Activated CD4-positive, CD25-positive, alpha-beta regulatory T cell treated with anti-CD3 and anti-CD28 coated beads, Interleukin-2, amount 50 U/mL, for 72 hours (primary cell): ENCODE results near the gene HERC3.

Experiments used
- DNase-seq: peaks from one replicate; pipeline ENCODE4 v3.0.0; 2021

Gene HERC3

DNA sequence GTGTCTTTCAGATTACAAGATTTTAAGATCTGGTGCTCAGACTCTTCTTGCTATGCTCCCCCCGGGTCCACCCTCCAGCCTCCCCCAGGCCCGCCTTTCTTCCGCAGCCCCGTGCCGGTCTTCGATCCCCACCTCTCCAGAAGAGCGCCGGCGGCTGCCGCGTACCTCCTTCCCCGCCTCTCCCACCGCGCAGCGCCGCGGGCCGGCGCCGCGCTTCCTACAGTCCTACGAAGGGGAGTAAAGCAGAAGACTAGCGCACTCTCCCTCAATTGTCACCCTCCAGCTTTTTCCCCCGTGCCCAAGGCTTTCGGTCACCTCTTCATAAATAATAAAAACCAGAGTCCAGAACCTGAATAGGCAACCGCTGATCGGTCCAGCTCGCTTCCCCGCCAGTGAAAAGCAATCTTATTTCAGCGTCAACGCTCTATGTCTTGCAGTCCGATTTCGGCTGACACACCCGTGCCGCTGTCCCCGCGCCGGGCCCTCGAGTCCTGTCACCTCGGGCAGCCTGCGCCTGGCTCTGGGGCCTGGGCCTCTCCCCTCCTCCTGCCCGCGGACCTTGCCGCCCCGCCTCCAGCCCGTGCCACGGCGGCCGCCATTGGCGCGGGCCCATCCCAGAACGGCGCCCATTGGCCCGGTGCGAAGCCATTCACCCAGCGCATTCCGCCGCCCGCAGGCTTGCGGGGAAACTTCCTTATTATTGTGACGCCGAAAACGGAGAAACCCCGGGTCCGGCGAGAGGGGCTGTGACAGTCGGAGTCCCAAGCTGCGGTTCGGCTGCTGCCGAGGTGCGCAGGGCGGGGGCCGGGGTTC, at the start of gene HERC3:
Gene HERC3 (plus strand): TSS at position 694 of the 813 bp plus-strand sequence. CDS start 13,344 bp downstream, outside the sequence.
- DNase-seq, result peak; percentile 92

- no peak for DNase-seq
Observed at GRCh38 chr4:88549815-88550214, 42.5 kb upstream of the HERC3 start.

DNA sequence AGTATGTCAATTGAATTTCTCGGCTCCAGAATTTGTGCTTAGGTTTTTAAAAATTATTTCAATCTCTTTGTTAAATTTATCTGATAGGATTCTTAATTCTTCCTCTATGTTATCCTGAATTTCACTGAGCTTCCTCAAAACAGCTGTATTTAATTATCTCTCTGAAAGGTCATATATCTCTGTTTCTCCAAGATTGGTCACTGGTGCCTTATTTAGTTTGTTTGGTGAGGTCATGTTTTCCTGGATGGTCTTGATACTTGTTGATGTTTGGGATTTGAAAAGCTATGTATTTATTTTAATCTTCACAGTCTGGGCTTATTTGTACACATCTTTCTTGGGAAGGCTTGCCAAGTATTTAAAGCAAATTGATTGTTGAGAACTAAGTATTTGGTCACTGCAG, 24.7 kb upstream of the HERC3 start:
- no peak for DNase-seq

- no peak for DNase-seq
Observed at GRCh38 chr4:88570001-88570400, 22.3 kb upstream of the HERC3 start.

DNA sequence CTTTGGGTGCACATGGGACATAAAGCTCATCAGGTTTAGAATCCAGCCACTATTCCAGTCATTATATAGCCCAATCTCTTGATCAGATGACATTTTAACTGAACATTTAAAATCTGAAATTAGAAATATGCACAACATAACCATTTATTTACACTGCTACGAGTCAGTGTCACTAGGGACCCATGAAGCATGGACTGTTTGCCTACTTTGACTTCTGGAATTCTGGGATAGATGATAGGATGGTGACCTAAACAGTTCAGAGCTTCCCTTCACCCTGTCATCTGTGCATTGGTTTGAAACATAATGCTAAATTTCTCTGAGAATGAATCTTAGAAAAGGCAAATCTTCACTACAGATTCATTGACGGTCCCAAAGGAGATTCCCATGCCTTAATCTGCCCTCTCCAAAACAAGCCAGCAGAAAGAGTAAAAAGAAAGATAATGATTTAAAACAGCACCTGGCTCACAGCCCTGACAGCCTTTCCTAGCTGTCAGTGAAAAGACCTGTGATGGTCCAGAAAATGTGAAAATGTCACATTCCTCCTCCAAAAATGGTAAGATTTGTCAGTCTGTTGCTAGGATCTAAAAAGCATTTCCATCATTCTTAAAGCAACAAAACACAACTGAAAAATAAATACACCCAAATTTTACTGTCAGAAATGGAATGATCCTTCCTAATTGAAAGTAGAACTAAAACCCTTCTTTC, 18.9 kb upstream of the HERC3 start:
- no peak for DNase-seq

GRCh38 chr4:88573995-88574394, 18.3 kb upstream of the HERC3 start:
- no peak for DNase-seq

- DNase-seq, result no peak
Observed at GRCh38 chr4:88575186-88575585, 17.1 kb upstream of the HERC3 start.

DNA sequence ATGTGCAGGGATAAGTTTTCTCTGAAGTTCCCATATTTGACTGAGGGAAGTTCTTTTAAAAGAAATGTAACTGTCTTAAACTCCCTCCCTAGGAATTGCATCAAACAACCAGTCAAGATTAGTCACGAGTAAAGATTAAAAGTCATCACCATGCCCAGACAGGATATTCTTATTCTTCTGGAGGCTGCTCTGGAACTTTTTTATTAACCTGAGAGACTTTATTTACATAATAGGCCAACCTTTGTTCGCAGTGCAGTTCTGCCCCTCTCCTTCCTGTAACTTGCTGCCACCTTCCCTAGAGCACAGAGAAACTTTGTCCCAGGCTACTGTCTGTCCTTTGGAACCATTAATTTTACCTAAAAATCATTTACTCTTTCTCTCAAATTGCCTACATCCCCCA, 9.8 kb upstream of the HERC3 start:
- DNase-seq, result no peak

GRCh38 chr4:88583631-88584470, 8.4 kb upstream of the HERC3 start:
- no peak for DNase-seq

DNA sequence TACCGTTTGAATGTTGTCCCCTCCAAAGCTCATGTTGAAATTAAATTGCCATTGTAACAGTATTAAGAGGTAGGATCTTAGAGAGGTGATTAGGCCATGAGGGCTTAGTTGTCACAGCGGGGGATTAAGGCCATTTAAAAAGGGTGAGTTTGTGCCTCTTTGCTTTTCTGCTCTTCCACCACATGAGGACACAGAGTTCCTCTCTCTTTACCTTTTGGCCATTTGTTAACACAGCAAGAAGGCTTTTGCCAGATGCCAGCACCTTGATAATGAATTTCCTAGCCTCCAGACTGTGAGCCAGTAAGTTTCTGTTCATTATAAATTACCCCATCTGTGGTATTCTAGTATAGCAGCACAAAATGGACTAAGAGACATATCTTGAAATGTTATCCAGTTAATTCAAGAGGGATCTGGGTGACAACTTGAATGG, 7.8 kb upstream of the HERC3 start:
- DNase-seq, result no peak

GRCh38 chr4:88585917-88586316, 6.4 kb upstream of the HERC3 start:
- no peak for DNase-seq

- no peak for DNase-seq
Observed at GRCh38 chr4:88587306-88587705, 5.0 kb upstream of the HERC3 start.

DNA sequence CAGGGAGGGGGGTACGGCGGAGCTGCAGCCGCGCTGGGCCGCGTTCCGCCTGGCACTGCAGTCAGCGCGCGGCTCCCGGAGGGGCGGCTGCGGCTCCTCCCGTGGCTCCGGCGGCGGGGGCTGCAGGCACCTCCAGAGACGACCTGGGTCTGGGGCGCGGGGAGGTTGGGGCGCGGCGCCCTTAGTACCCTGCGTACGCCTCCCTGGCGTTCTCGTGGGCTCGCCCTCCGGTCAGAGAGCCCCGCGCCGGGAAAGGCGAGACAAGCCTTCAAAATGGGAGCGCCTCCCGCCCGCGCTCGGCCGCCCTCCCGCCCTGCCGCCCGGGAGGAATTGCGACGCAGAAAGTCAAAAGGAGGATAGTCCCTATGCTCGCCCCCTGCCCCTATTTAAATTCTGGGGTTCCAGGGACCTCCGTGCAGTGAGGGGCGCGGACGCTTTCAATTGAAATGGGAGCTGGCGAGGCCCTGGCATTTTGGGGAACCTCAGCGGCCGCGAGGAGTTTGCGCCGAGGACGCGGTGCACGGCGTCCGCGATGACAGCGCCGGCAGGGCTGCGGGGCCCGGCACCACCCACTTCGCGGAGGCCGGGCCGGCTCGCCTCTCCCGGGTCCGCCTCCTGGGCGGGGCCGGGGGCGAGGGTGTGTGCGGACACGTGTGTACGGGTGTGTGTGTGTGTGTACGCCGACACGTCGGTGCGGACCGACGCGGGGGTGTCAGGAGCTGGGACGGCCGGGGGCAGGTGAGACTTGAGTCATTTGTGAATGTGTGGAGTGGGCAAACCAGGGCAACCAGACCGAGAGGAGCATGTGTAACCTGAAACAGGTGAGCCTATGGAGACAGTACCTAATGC, 544 bp downstream of the HERC3 start:
- DNase-seq, result peak; percentile 87

- DNase-seq, result no peak
Observed at GRCh38 chr4:88597970-88598660, 5.8 kb downstream of the HERC3 start.

- DNase-seq, result no peak
Observed at GRCh38 chr4:88599298-88599697, 7.0 kb downstream of the HERC3 start.

GRCh38 chr4:88599714-88600113, 7.4 kb downstream of the HERC3 start:
- no peak for DNase-seq

DNA sequence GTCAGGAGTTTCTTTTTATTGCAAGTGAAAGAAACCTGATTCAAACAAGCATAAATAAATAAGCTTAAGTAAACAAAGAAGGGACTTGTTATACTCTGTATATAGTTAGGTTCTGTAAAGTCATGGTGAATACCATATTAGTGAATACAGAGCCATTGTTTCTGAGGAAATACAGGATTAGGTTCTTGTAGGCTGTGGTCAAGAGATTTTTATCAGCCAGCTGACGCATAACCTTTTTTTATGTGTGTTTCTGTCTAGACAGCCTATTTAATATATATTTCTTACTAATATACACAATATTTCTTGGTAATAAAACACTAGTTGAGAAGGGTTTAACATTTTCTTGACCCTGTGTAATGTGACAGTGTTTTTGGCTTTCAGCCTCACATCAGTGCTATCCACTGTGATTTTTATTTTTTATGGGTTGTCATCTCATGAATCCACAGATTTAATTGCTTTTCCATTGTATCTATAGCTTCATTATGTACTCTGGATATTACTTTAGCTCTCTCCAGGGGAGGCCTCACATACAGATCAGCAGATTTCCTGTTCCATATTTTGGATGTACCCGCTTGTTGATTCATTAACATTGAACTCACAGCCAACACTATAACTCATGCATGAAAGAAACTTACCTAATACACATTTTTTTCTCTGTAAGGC, 8.0 kb downstream of the HERC3 start:
- DNase-seq, result no peak

DNA sequence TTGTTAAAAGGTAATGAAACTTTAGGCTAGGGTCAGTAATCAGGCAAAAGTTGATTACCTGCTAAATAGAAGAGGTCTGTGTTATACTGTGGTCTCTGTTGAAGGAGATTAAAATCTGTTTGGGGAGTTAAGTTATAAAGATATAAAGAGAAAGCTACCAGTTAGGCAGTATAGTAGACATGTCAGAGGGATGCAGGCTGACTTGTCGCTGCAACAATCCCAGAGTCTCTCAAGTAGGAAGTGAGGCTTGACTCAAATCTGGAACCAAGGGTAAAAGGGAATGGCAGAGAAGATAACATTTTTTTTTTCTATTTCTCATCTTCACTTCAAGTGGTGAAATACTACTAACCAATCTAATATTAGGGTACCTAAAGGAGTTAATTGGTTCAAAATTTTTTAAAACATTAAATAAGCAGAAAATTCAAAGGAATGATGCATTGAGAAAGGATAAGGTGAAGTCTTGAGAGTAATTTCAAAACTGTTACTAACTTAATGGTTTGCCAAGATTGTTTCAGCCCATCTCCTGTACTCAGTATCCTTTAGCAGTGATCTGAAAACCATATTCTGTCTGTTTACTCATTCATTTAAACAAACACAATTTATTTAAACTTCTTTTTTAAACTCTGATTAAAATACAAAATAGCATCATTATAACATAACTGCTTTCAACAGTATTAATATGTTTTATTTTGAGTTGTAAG, 12.8 kb downstream of the HERC3 start:
- DNase-seq, result no peak

- no peak for DNase-seq
Observed at GRCh38 chr4:88605736-88606135, 13.5 kb downstream of the HERC3 start.

DNA sequence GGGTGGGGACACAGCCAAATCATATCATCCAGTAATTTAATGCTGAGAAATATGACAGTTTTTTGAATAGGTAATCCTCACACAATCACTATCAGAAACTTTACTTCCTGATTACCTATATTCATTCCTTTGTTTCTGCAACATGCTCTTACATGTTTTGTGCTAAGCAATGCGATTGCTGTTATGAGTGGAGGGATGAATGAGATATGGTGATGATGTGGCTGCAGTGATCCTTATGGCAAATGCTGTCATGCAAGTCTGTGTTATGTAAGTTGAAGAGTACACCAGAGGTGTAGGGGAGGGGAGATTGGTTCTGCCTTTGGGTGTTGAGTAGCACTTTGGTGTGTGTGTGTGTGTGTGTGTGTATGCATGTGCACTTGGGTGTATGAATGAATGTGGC, 14.6 kb downstream of the HERC3 start:
- no peak for DNase-seq

DNA sequence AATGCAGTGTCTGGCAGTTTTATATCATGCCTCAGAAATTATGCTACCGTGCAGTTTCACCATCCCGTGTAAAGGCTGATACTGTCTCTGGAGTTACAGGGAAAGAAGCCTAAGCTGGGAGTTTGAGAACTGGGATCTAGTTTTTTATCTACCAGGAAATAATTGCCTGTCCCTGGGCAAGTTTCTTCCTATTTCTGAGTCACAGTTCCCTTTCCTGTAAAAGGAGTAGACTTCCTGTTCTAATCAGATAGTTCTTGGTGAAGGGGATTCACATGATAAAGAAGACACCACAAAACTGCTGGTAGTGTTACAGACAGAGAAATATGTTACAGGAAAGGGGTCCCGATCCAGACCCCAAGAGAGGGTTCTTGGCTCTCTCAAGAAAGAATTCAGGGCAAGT, 17.1 kb downstream of the HERC3 start:
- no peak for DNase-seq
